ENCODE measurements around the gene MTCH1. TPM values are rescaled to one million over a fixed set of nuclear protein-coding genes. Genes with fewer than 3 reads are reported as not detected.

MTCH1 gene
- total and polyA plus RNA-seq, 2 of the 4 experiments (the other 2 are of a cell fraction) = 215 to 263 TPM

DNA sequence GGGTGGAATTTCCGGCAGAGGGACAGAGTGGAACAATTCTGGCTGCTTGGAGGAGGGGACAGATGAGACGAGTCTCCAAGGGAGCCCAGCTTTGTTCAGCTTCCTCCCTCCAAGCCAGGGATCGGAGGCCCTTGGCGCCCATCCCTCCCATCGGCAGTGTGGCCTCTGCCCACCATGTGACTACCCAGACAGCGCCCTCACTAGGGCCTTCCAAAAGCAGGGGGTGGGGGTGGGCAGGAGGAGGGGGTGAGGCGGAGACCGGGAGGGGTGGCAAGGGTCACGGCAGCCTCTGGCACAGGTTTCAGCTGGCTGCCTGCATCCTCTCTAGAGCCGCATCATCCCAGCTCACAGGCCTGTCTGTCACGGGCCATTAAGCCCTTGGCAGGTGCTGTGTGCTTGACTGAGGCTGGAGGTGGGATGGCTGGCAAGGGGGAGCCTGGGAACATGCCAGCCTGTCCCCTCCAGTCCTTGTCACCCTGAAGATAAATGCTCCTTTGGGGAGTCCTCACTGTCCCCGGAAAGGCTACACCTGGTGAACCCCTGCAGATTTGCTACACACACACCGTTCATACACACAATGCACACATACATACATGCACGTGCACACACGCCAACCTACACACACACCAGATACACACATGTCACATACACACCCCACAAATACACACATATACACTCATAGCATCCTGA is 13.2 kb upstream of the MTCH1 start:
- H3K23ac ChIP-seq (ENCODE audit: low read depth, low read length) = no peak overlapping the region
- no peak overlapping the region for H2AFZ ChIP-seq (replicated peaks; ENCODE audit: low read length, poor library complexity)
- TF ChIP-seq, protein P1, sequence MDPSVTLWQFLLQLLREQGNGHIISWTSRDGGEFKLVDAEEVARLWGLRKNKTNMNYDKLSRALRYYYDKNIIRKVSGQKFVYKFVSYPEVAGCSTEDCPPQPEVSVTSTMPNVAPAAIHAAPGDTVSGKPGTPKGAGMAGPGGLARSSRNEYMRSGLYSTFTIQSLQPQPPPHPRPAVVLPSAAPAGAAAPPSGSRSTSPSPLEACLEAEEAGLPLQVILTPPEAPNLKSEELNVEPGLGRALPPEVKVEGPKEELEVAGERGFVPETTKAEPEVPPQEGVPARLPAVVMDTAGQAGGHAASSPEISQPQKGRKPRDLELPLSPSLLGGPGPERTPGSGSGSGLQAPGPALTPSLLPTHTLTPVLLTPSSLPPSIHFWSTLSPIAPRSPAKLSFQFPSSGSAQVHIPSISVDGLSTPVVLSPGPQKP (IDR thresholded peaks at IDR 0.05; ENCODE audit: borderline replicate concordance, low read depth, low read length) = no peak
- TF ChIP-seq FOS (IDR thresholded peaks at IDR 0.05; ENCODE audit: low read depth, low read length) (no peak), MAFK (IDR thresholded peaks at IDR 0.05; ENCODE audit: low read depth, low read length) (no peak), RFX5 (IDR thresholded peaks at IDR 0.05; ENCODE audit: low read depth, low read length) (no peak)
- no peak overlapping the region for H2BK15ac ChIP-seq (ENCODE audit: low read depth, low read length)
- CTCF ChIA-PET = no interaction called here
- ATAC-seq (ENCODE audit: low read depth) (no peak), DNase-seq (no peak)
- no peaks in the 10 kb centered on the region for H3K9me1 ChIP-seq (ENCODE audit: insufficient read depth, low read length)
- no CpG with 5 or more reads among the region's 15 CpGs for whole genome bisulfite sequencing, 2 experiments (ENCODE audit: extremely low coverage in 2 of 2, insufficient read length in 1 of 2)
- in situ Hi-C loops (cut with MboI; ENCODE audit: low sequenced_read_pairs) = no loop called here
- POLR2A ChIA-PET (ENCODE audit: unreplicated experiment) = no interaction called here
- H2BK20ac ChIP-seq (ENCODE audit: low read depth, low read length) = no peak overlapping the region
- no peak overlapping the region for H3K56ac ChIP-seq (ENCODE audit: extremely low read depth, insufficient read depth, low read length)
- H3K27ac ChIP-seq (ENCODE audit: insufficient read depth, low read length) = no peak overlapping the region
- no peak overlapping the region for H4K5ac ChIP-seq (ENCODE audit: low read depth, low read length)
- no peak overlapping the region for H4K8ac ChIP-seq (ENCODE audit: low read depth in 2 of 2, low read length in 2 of 2)
- H3K14ac ChIP-seq (replicated peaks; ENCODE audit: low read depth, low read length) = no peak overlapping the region
- H3K4me3 ChIP-seq (ENCODE audit: insufficient read depth, low read depth, low read length) = no peak overlapping the region
- H2AK5ac ChIP-seq (ENCODE audit: low read depth, low read length) = no peak overlapping the region
- H4K20me1 ChIP-seq (ENCODE audit: insufficient read depth, low read length) = no peaks in the 10 kb centered on the region
- H4K91ac ChIP-seq (ENCODE audit: insufficient read depth, low read depth, low read length) = no peak overlapping the region
- no peaks in the 10 kb centered on the region for H3K79me1 ChIP-seq (ENCODE audit: low read depth in 1 of 2, low read length in 2 of 2)
- no peak overlapping the region for H3K9ac ChIP-seq (ENCODE audit: low read depth, low read length)
- H3K4ac ChIP-seq (ENCODE audit: low read depth, low read length) = no peak overlapping the region
- no peak overlapping the region for H3K4me2 ChIP-seq (ENCODE audit: low read depth, low read length)
- BruUV-seq (replicated peaks) = no TSS peak
- H3K27me3 ChIP-seq (ENCODE audit: control insufficient read depth, insufficient read depth, low read length) = peaks cover 40% of the 10 kb centered on the region
- no peak overlapping the region for H2BK5ac ChIP-seq (ENCODE audit: low read depth, low read length, poor library complexity, severe bottlenecking)
- no peak overlapping the region for H3K18ac ChIP-seq (ENCODE audit: low read depth, low read length)
- no peaks in the 10 kb centered on the region for H3K9me3 ChIP-seq (ENCODE audit: control insufficient read depth, insufficient read depth, low read length)
- no peaks in the 10 kb centered on the region for H3K4me1 ChIP-seq (ENCODE audit: control insufficient read depth, insufficient read depth, low read length)
- dilution Hi-C loops (cut with HindIII; ENCODE audit: low sequenced_read_pairs, unreplicated experiment) = no loop called here
- no peaks in the 10 kb centered on the region for H3K36me3 ChIP-seq (ENCODE audit: control insufficient read depth, insufficient read depth, low read length)
- H2BK120ac ChIP-seq (ENCODE audit: low read depth, low read length) = no peak overlapping the region
- intact Hi-C loops (cut with micrococcal nuclease) = no loop called here
- H2AK9ac ChIP-seq (replicated peaks; ENCODE audit: low read depth, low read length, poor library complexity) = no peak overlapping the region

All from IMR-90 (cell line).